OCI-M2 (cell line): Measurements from ENCODE around the gene MED28.
"Not testable (repeated sequence)": the region's sequence is repeated elsewhere in the genome, so short reads cannot be mapped to it uniquely, and the experiment has no call there.

Experiments used
- DNase-seq: peaks from one replicate; lab custom pipeline; 2025; ENCODE audit not compliant: unreplicated experiment; lab: John Stamatoyannopoulos, UW

Gene MED28

GRCh38 chr4:17614416-17615299 lies at the start of gene MED28:
Gene MED28, plus strand, starts transcription at chr4:17614641. Its CDS starts 14 bp downstream, at chr4:17614655.
- peak; percentile 43 for DNase-seq

DNA sequence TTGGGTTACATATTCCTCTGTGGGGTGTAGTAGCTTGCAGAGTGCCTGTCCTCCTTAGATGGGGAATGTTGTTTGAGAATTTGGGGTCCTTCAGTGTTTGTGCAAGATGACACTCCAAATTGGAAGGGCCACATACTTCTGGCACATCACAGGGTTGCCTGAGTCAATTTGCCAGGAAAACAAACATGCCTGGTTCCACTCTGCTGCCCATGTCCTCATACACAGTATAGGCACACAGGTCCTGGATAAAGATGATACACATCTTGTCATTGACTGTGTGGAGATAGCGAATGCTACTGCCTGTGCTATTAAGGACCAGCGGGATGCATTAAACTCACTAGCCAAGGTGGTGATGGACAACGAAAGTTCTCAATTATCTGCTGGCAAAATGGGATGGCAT lies 48.6 kb upstream of the MED28 start:
- no peak for DNase-seq

DNA sequence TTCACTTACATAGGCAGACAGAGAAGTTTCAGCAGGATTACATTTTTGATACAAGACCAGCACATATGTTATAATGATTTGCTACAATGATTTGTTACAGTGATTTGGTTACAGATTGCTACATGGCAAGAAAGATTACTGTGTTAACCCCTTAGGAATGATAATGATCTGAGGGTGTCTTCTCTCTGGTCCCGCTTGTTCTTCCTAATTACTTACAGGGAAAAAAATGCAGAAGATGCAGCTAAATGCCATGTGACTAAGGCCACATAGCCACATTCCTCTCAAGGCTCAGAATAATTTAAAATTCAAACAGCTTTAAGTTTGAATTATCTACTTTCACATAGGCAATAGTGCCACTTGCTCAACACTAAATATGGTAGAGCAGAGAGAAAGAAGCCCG lies 47.2 kb upstream of the MED28 start:
- DNase-seq = no peak

- DNase-seq = no peak
Measured at GRCh38 chr4:17574206-17574605, 40.2 kb upstream of the MED28 start.

GRCh38 chr4:17575177-17575576 lies 39.3 kb upstream of the MED28 start:
- DNase-seq = not testable (repeated sequence)

- DNase-seq = peak; percentile 49
Measured at GRCh38 chr4:17576932-17577664, 37.3 kb upstream of the MED28 start, which contains the start of gene LAP3. Gene LAP3, plus strand, starts transcription at chr4:17577198. Its CDS starts 268 bp downstream, at chr4:17577466.

GRCh38 chr4:17577665-17578481 lies 36.6 kb upstream of the MED28 start:
- no peak for DNase-seq

DNA sequence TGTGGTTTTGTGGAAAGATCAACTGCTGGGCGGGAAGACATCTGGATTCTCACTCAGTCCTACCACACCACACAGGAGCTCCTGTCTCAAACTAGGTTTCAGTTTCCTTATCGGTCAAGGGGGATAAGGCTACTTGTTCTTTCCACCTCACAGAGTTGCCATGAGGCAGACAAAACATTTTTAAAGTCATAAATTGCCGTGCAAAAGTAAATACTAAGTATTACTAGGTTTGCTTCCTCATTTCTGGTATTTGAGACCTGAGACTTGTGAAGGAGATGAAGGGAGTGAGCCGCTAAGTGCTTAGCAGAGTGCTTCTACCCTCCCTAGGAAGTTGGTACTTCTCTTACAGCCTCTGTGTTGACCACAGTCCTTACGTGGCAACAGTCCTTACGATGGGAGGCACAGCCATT lies 36.0 kb upstream of the MED28 start:
- no peak for DNase-seq

- DNase-seq = no peak
Measured at GRCh38 chr4:17580969-17581368, 33.5 kb upstream of the MED28 start.

- DNase-seq = no peak
Measured at GRCh38 chr4:17583276-17583675, 31.2 kb upstream of the MED28 start.

DNA sequence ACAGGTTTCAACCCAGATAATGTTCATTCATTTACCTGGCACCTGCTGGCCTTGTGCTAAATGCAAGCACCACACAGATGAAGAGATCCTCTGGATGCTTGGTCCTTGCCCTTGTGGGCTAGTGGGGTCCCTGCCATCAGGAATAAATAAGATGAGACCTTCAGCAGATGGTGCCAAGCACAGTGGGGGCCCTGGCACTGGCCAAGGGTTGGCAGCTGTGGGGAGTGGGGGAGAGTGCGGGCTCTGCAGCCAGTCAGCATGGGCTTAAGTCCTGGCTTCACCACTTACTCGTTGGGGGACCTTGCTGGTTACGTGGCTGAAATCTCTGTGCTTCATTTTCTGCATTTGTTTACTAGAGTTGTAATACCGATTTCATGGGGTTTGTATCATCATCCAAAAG lies 30.5 kb upstream of the MED28 start:
- DNase-seq = no peak

GRCh38 chr4:17584521-17585213 lies 29.8 kb upstream of the MED28 start:
- DNase-seq = no peak

DNA sequence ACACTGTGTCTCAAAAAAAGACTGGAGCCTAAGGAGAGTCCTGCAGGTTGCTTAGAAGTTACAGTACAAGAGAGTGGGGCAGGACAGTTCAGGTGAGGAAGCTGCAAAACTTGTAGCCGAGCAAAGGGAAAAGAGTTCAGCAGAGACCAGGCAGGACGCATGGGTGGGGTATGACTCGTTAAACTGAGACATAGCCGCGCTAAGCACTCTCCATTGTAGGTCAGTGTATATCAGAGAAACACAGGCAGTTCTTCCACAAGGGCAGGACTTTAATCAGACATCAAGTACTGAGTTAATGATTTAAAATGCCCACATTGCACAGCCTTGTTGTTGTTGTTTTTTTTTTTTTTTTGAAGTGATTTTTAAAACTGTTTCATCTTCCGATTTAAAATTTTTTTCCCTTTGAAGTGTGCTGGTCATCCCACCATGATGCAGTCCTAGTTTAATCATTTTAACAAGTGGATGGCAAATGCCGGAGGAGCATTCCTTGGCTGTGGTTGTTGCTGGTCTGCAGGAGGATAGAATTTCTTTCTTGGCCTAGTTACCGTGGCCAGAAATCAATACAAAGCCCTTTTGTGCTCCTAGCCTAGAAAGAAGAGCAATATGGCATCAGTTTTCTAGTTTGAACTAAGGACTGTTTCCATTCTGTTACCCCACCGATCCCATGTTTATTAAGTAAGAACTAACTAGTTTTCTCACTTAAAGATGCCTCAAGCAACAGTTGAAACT lies 27.2 kb upstream of the MED28 start:
- DNase-seq = no peak

GRCh38 chr4:17589355-17589754 lies 25.1 kb upstream of the MED28 start:
- no peak for DNase-seq

DNA sequence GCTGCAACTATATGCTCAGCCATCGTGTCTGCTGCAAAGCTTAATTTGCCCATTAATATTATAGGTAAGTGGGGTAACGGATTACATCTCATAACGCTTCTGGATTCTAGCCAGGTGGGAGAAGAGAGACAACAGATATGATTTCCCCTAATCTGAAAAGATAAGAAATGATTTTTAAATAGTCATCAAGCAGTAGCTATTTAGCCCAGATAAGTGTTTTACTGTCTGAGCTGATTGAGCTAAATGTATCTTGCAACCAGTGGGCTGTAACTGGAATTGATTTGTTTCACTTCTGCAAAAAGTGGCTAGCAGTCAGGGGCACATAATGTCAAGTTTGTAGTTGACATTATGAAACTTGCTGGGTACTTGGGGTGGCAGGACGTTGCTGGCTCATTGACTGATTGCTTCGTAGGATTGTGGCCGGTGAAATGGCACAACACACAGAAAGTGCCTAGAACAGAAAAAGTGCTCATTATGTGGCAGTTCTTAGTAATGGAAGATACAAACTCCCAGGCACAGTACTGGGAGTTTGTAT lies 18.9 kb upstream of the MED28 start:
- no peak for DNase-seq

DNA sequence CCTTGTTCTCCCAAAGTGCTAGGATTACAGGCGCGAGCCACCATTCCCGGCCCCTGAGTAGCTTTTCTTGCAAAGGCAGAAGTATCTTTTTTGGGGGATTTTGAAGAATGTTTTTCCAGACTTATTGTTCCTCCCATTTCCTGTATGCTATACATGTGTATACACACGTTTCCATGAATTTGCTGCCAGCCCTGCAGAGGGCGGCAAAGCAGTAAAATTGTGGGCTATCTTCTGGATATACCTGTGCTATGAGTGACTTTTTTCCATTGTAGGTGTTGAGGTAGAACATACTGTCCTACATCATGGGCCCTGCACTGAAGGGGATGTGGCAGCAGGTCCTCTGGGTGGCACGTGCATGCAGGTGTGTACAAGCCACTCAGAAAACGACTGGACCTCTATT lies 16.9 kb upstream of the MED28 start:
- DNase-seq = no peak

- no peak for DNase-seq
Measured at GRCh38 chr4:17599826-17600225, 14.6 kb upstream of the MED28 start.

GRCh38 chr4:17605236-17605635 lies 9.2 kb upstream of the MED28 start:
- no peak for DNase-seq

GRCh38 chr4:17613761-17614415 lies 553 bp upstream of the MED28 start:
- no peak for DNase-seq
